D341Med (cell line): ENCODE measurements around the gene TIE1.

Experiments
- DNase-seq: peaks from one replicate; pipeline ENCODE4 v3.0.0; 2012; ENCODE audit warnings: low spot score

The TIE1 gene

DNA sequence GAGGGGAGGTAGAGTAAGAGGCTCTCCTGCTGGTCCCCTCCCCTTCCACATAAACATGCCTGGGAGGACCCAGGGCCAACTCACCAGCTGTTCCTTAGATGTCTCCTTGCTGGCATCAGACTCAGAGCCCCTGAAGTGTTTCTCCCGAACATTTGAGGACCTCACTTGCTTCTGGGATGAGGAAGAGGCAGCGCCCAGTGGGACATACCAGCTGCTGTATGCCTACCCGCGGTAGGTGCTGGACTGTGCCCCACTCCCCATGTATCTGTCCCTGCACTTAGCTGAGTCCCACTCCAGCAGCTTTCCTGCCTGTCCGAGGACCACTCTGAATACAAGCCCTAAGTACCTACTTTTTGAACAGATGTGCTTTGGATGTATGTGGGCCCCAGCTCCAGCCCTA lies 37.2 kb downstream of the TIE1 start:
- no peak for DNase-seq

DNA sequence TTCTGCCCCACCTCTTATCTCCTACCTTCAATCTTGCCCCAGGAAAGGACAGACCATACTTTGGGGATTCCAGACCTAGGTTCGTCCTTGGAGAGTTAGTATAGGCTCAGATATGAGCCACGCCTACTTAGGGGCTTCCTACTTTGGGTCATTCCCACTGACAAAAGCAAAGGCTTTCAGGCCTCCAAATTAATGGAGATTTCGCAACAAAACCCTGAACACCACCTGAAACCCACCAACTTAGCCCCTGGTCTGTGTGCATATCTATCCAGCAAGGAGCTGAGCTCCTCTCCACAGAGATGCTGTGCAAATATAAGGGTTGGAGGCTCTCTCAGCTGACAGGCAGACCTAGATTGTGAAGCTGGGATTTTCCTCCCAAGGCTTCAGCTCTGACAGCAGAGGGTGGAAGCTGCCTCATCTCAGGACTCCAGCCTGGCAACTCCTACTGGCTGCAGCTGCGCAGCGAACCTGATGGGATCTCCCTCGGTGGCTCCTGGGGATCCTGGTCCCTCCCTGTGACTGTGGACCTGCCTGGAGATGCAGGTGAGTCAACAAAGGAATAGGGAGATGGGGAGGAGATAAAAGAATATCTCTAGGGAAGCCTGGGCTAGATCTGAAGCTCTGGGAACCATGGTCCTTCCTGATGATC lies 38.9 kb downstream of the TIE1 start:
- DNase-seq, result no peak

DNA sequence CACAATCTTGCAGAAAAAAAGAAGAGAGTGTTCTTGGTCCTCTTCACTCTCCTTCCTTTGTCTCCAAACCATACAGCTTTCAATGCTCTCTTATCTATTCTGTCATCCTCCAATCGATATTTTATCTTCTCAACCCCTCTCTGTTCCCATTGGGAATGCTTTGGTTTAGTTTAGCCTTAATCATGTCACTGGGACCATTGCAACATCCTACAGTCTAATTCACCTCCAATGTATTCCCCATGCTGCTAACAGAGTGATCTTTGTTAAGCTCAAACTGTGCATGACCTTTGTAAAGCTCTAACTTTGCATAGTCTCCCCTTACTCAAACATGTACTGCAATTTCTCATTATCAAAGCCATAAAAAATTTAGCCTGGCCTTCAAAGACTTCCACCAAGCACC lies 39.8 kb downstream of the TIE1 start:
- DNase-seq, result no peak

DNA sequence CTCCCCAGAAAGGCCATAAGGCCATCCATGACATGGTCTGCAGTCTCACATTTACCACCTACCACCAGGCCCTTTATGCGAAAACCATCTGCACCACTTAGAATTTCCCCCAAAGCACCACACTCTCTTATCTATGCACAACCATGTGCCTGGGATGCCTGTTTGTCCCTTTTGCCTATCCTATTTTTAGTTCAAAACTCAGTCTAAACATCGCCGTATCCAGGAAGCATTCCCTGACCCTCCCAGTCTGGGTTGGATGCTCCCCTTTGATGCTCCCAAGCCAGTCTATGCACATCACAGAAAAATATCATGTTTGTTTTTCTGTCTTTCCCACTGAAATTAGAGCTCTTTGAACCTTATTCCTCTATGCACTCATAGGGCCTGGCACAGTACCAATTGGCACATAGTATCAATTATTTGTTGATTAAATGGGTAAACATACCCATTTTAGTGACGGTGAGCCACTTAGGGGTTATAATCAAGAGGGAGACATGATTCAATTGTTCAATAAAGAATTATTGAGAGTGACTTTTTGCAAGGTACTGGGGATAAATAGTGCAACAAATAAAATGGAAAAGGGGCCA lies 43.6 kb downstream of the TIE1 start:
- DNase-seq, result no peak

DNA sequence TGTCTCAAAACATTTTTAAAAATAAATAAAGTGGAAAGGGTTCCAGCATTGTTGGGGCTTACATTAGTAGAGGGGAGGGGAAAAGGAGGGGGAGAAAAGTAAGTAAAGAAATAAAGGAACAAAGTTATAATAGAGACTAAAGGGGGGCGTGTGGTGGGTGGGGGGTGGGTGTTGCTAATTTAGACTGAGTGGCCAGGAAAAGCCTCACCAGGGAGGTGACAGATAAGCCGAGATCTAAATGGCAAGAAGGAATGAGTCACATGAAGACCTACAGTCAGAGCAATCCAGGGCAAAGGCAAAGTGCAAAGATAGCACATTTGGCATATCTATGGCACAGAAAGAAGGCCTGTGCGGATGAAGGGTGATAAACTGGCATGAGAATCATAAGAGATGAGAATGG lies 44.3 kb downstream of the TIE1 start:
- no peak for DNase-seq

DNA sequence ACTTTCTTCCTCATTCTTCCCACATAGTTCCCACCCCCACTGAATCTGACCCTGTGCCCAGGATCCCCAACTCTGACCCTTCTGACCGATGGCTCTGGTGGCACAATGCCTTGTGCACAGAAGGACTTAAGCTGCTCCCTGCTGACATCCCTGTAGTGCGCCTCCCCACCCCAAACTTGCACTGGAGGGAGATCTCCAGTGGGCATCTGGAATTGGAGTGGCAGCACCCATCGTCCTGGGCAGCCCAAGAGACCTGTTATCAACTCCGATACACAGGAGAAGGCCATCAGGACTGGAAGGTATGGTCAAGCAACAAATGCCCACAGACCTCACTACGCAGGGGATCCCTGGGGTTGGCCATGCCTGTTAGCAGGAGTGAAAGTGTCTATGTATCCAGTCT lies 45.9 kb downstream of the TIE1 start:
- DNase-seq, result no peak

DNA sequence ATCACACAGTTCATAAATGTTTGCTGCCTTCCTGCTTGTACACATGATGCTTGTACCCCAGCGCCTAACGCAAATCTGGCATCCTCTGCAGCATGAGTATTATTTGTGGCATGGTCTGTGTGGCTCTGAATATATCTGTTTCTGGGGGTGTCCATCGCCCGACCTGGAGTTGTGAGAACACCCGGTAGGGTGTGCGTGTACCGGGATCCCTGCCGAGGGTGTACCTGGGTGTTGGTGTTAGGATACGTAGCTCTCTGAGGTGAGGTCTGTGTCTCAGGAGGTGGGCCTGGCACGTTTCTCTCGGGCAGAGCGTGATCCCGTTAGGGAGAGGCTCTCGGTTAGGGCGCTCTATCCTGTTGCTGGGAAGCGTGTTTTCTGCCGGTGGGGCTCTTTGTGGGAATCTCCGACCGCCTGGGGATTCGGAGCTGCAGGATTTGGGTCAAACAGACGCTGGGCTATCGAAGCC lies 47.6 kb downstream of the TIE1 start:
- DNase-seq, result no peak

DNA sequence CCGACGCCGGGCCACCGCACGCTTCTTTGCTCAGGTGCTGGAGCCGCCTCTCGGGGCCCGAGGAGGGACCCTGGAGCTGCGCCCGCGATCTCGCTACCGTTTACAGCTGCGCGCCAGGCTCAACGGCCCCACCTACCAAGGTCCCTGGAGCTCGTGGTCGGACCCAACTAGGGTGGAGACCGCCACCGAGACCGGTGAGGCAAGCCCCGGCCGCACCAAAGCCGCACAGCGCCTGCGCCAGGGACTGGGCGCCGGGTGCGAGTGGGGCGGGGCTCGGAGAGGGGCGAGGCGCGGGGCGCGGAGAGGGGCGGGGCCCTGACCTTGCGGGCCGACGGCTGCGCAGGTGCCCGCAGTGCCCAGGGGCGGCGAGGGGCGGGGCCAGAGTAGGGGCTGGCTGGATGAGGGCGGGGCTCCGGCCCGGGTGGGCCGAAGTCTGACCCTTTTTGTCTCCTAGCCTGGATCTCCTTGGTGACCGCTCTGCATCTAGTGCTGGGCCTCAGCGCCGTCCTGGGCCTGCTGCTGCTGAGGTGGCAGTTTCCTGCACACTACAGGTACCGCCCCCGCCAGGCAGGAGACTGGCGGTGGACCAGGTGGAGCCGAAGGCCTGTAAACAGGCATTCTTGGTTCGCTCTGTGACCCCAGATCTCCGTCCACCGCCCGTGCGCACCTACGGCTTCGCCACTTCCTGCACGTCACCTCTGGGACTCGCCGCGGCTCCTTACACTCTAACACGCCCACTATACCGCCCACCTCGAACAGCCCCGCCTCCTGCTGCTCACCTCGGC lies 48.2 kb downstream of the TIE1 start:
- DNase-seq, result peak; percentile 47

DNA sequence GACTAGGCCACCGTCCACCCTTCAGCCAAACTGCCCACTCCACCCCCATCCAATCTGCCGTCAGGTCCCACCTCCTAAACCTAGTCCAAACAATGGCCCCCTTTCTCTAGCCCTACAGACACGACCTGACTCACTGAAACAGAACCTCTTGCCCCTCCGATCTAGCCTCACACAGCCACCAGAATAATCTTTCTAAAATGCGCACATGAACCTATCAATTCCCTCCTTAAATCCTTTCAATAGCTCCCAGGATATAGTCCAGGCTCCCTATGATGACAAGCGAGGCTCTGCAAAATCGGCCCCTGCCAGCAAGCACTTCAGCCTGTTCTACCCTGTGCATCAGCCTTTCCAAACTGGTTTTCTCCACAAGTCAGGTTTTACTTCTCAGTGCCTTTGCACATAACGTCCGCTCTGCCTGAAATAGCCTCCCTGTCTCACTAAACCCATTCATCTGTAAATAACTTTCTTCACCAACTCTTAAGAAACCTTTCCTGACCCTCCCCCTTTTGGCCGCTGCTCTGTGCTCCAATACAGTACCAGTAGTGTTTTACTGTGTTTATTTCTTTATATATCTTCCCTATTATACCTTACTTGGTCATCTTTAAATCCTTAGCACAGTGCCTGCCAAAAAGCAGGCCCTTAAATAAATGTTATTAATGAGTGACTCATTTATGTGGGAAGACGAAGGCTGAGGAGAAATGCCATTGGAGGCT lies 49.0 kb downstream of the TIE1 start:
- DNase-seq, result no peak

DNA sequence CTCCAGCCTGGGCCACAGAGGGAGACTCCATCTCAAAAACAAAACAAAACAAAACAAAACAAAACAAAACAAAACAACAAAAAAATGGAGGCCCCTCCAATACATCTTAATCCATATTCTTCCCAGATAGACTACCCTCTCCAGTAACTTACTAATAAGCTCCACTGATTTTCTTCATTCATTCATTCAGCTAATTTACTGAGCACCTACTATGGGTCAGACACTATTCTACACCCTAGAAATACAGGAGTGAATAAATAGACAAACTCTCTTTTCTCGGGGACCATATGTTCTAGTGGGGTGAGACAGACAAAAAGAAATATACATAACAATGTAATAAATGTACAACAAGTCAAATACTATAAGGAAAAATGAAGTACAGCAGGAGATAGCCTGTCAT lies 50.2 kb downstream of the TIE1 start:
- no peak for DNase-seq

DNA sequence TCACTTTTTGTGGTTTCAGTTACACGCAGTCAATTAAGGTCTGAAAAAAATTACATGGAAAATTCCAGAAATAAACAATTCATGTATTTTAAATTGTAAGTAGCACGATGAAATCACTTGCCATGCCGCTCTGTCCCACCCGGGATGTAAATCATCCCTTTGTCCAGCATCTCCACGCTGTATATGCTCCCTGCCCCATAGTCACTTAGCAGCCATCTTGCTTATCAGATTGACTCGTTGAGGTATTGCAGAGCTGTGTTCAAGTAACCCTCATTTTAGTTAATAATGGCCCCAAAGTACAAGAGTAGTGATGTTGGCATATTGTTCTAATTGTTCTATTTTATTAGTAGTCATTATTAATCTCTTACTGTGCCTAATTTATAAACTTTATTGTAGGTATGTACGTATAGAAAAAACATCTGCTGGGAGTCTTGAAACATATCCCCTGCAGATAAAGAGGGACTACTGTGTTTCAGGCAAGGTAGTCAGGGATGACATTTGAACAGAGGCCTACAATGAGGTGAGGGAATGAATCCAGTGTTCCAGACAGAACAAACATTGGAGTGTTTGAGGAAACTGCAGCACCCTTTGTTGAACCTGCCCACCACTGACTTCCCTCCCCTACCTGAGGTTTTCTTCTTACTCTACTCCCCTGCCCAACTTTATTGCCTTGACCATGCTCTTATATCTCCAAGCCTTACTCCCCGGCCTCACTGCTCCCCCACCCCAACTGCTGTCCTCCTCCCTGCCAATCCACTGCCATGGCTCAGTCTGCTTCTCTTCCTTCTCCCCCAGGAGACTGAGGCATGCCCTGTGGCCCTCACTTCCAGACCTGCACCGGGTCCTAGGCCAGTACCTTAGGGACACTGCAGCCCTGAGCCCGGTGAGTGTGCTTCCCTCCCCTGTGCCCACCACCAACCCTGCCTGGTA lies 50.9 kb downstream of the TIE1 start:
- no peak for DNase-seq

DNA sequence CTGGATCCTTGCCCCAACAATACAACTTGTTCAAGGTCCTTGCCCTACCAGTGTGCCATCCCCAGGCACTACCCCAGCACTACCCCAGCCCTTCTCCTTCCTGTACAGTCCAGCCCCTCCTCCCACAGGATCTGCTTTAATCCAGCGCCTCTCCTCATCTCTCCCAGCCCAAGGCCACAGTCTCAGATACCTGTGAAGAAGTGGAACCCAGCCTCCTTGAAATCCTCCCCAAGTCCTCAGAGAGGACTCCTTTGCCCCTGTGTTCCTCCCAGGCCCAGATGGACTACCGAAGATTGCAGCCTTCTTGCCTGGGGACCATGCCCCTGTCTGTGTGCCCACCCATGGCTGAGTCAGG lies 51.5 kb downstream of the TIE1 start:
- DNase-seq, result no peak

DNA sequence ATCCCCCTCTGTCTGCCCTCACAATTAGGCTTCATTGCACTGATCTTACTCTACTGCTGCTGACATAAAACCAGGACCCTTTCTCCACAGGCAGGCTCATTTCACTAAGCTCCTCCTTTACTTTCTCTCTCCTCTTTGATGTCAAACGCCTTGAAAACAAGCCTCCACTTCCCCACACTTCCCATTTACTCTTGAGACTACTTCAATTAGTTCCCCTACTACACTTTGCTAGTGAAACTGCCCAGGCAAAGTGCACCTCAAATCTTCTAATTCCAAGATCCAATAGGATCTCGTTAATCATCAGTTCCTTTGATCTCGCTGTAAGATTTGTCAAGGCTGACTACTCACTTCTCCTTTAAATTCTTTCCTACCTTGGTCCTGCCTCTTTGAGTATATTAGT lies 52.1 kb downstream of the TIE1 start:
- no peak for DNase-seq

DNA sequence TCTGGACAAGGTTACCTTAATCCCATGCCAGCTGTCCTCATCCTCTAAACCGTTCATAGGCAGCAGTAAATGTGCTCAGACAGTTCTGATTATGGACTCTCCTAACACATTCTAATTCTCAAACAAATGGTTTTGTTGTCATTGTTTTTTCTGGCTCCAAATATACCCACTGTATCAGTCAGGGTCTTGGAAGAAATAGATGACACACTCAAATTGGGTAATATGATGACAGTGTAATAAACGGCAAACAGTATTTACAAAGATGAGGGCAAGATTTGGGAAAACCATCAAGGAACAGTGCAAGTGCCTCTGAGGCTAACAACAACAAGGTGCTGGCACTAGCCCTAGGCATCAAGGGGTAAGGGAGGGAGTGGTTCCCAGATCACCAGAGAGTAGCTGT lies 53.7 kb downstream of the TIE1 start:
- DNase-seq, result no peak

DNA sequence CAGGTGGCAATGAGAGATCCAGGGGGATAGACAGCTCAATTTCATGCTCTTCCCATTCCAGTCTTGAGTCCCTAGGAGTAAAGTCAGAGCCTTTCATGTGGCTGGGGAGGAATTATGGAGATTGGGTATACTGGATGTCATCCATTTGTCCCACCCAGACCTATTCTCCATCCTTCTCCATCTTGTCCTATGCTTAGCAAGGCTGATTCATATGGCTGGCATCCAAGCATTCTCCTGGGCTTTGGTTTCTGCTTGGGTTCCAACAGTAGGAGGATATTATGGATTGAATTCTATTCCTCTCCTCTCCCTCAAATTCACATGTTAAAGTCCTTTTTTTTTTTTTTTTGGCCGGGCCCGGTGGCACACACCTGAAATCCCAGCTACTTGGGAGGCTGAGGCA lies 54.2 kb downstream of the TIE1 start:
- DNase-seq, result no peak

DNA sequence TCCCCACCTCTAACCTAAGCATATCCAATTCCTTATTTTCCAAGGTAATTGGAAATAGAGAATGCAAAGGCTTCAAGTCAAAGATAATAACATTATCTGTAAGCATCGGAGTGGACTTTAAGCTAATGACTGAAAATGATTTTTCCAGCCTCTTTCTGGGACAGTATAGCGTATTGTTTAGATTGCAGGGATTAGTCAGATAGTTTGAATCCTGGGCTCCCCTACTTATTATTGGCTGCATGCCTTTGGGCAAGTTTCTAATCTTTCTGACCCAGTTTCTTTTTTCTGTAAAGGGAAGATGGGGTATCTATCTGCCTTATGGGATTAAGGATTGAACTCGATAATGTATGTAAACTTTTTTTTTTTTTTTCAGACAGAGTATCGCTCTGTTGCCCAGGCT lies 56.5 kb downstream of the TIE1 start:
- DNase-seq, result no peak

DNA sequence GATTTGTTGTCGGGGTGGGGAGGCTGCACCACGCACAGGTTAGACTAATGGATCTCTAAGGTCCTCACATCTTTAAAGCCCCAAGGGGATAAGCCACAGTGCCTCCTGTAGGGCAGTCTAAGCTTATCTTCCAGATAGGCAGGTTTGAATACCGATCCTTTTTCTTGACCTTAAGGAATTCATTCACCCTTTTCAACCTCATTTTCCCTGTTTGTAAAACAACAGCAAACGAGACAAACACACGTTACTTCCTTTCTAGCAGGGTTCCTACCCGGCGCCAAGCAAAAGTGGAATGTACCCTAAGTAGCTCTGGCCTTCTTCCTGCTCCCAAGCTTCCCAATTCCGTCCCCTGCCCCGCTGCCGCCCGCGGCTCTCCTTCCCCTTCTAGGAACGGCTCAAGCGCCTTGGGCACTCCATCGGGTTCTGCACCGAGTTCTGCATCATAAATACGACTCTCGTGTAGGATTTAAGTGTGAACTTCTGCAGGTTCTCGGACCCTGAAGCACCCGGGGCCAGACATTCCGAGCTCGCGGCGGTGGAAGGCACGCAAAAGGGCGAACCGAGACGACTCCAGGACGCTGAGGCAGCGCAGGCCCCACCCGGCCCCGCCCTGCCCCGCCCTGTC lies 57.5 kb downstream of the TIE1 start:
- peak; percentile 60 for DNase-seq

DNA sequence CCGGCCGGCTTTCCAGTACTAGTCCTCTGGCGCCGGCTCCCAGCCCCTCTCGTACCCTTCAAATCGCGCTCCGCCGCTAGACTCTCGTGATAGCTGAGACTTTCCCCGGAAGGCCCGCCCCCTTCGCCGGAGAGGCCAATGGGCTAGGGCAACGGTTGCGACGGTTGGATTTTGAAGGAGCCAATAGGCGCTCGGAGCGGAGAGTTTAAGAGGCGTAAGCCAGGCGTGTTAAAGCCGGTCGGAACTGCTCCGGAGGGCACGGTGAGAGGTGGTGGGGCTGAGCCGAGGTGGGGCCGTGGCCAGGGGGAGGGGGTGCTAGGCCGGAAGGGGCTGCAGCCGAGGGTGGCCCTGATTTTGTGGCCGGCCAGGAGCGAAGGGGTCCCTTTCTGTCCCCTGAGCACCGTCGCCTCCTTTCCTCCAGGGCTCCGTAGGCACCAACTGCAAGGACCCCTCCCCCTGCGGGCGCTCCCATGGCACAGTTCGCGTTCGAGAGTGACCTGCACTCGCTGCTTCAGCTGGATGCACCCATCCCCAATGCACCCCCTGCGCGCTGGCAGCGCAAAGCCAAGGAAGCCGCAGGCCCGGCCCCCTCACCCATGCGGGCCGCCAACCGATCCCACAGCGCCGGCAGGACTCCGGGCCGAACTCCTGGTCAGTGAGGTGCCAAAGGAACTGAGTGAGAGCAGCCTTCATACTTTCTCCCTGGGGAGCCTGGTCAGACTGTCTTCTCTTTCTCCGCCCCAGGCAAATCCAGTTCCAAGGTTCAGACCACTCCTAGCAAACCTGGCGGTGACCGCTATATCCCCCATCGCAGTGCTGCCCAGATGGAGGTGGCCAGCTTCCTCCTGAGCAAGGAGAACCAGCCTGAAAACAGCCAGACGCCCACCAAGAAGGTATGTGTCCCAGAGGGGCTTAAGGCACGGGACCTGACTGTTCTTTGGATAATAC lies 58.2 kb downstream of the TIE1 start, which contains the start of gene CDC20:
Gene CDC20 (plus strand): TSS at position 236 of the 948 bp plus-strand sequence. CDS start 235 bp downstream, at position 471.
- peak; percentile 93 for DNase-seq

DNA sequence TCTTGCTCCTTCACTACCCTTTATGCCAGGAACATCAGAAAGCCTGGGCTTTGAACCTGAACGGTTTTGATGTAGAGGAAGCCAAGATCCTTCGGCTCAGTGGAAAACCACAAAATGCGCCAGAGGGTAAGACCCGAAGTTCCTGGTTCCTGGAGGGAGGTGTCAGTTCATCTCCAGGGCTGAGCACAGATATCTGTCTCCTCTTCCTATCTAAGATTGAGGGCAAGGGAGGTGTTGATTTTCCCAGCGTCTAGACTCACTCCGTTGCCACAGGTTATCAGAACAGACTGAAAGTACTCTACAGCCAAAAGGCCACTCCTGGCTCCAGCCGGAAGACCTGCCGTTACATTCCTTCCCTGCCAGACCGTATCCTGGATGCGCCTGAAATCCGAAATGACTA lies 58.9 kb downstream of the TIE1 start:
- DNase-seq, result no peak

DNA sequence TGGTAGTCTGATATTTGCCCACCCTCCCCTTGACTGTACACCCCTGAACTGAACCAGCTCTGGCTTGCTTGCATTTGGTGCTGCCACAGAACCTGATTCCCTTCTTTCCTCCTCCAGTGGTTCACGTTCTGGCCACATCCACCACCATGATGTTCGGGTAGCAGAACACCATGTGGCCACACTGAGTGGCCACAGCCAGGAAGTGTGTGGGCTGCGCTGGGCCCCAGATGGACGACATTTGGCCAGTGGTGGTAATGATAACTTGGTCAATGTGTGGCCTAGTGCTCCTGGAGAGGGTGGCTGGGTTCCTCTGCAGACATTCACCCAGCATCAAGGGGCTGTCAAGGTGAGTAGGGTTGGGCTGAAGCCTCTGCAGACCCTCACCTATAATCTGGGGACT lies 59.8 kb downstream of the TIE1 start:
- no peak for DNase-seq
